ENCODE results near the gene PCDH15. TPM values are rescaled to one million over a fixed set of nuclear protein-coding genes. Genes with fewer than 3 reads are reported as not detected.

PCDH15 gene
- total and polyA plus RNA-seq, 7 experiments from 2014 or later = not detected

GRCh38 chr10:54319341-54319740 is 481.7 kb downstream of the PCDH15 start:
- no peaks in the 10 kb centered on the region for H3K27me3 Mint-ChIP-seq
- Histone ChIP-seq H3K36me3 (ENCODE audit: control insufficient read depth in 2 of 3, insufficient read depth in 3 of 3, low read length in 3 of 3) (no peaks in the 10 kb centered on the region), H3K4me3 (ENCODE audit: low read length) (no peak overlapping the region), H3K27ac (ENCODE audit: low read depth, low read length) (no peak overlapping the region), H3K9me3 (ENCODE audit: control insufficient read depth in 2 of 3, low read length in 3 of 3) (no peaks in the 10 kb centered on the region), H3K4me1 (ENCODE audit: control insufficient read depth in 2 of 2, insufficient read depth in 2 of 2, low read length in 2 of 2) (no peaks in the 10 kb centered on the region), H3K27me3 (ENCODE audit: control insufficient read depth in 2 of 2, insufficient read depth in 2 of 2, low read length in 2 of 2) (no peaks in the 10 kb centered on the region)
- no peak overlapping the region for H3K4me3 Mint-ChIP-seq
- no peak for ATAC-seq
- peaks cover 0 to 15% (median 4%) of the 10 kb centered on the region in 11 donors for H3K9me3 Mint-ChIP-seq
- DNase-seq = no peak
- H3K36me3 Mint-ChIP-seq = no peaks in the 10 kb centered on the region
- intact Hi-C loops (cut with micrococcal nuclease) = no loop called here
- peaks cover 0 to 2% (median 0%) of the 10 kb centered on the region in 7 donors for H3K4me1 Mint-ChIP-seq
- ChIA-PET CTCF (no interaction called here), POLR2A (no interaction called here)
- no peak overlapping the region for H3K27ac Mint-ChIP-seq

GRCh38 chr10:54318470-54318869 is 482.6 kb downstream of the PCDH15 start:
- intact Hi-C loops (cut with micrococcal nuclease) = no loop called here
- Histone ChIP-seq H3K9me3 (ENCODE audit: control insufficient read depth in 2 of 3, low read length in 3 of 3) (no peaks in the 10 kb centered on the region), H3K4me3 (ENCODE audit: low read length) (no peak overlapping the region), H3K27me3 (ENCODE audit: control insufficient read depth in 2 of 2, insufficient read depth in 2 of 2, low read length in 2 of 2) (no peaks in the 10 kb centered on the region), H3K27ac (ENCODE audit: low read depth, low read length) (no peak overlapping the region), H3K36me3 (ENCODE audit: control insufficient read depth in 2 of 3, insufficient read depth in 3 of 3, low read length in 3 of 3) (no peaks in the 10 kb centered on the region), H3K4me1 (ENCODE audit: control insufficient read depth in 2 of 2, insufficient read depth in 2 of 2, low read length in 2 of 2) (no peaks in the 10 kb centered on the region)
- Mint-ChIP-seq H3K4me3 (no peak overlapping the region), H3K9me3 (peaks cover 0 to 15% (median 4%) of the 10 kb centered on the region in 11 donors), H3K4me1 (peaks cover 0 to 2% (median 0%) of the 10 kb centered on the region in 7 donors), H3K27ac (no peak overlapping the region), H3K36me3 (no peaks in the 10 kb centered on the region), H3K27me3 (no peaks in the 10 kb centered on the region)
- ATAC-seq (no peak), DNase-seq (no peak)
- CTCF ChIA-PET = no interaction called here
- POLR2A ChIA-PET = no interaction called here

- DNase-seq (no peak), ATAC-seq (no peak)
- CTCF ChIA-PET = no interaction called here
- Mint-ChIP-seq H3K4me3 (no peak overlapping the region), H3K27ac (no peak overlapping the region), H3K36me3 (no peaks in the 10 kb centered on the region), H3K4me1 (no peaks in the 10 kb centered on the region), H3K27me3 (no peaks in the 10 kb centered on the region), H3K9me3 (peaks cover 0 to 21% (median 11%) of the 10 kb centered on the region in 11 donors)
- no peaks in the 10 kb centered on the region for H3K9me3 ChIP-seq (ENCODE audit: control insufficient read depth in 2 of 3, low read length in 3 of 3)
- H3K36me3 ChIP-seq (ENCODE audit: control insufficient read depth in 2 of 3, insufficient read depth in 3 of 3, low read length in 3 of 3) = no peaks in the 10 kb centered on the region
- POLR2A ChIA-PET = no interaction called here
- H3K27me3 ChIP-seq (ENCODE audit: control insufficient read depth in 2 of 2, insufficient read depth in 2 of 2, low read length in 2 of 2) = no peaks in the 10 kb centered on the region
- no peaks in the 10 kb centered on the region for H3K4me1 ChIP-seq (ENCODE audit: control insufficient read depth in 2 of 2, insufficient read depth in 2 of 2, low read length in 2 of 2)
- intact Hi-C loops (cut with micrococcal nuclease) = no loop called here
- H3K4me3 ChIP-seq (ENCODE audit: low read length) = no peak overlapping the region
- no peak overlapping the region for H3K27ac ChIP-seq (ENCODE audit: low read depth, low read length)
Measured at GRCh38 chr10:54314430-54314829, 486.6 kb downstream of the PCDH15 start.

- Mint-ChIP-seq H3K4me1 (no peaks in the 10 kb centered on the region), H3K27ac (no peak overlapping the region), H3K36me3 (no peaks in the 10 kb centered on the region), H3K27me3 (no peaks in the 10 kb centered on the region), H3K4me3 (no peak overlapping the region), H3K9me3 (peaks cover 0 to 13% (median 5%) of the 10 kb centered on the region in 11 donors)
- intact Hi-C loops (cut with micrococcal nuclease) = no loop called here
- H3K4me3 ChIP-seq (ENCODE audit: low read length) = no peak overlapping the region
- ChIA-PET POLR2A (no interaction called here), CTCF (no interaction called here)
- no peak overlapping the region for H3K27ac ChIP-seq (ENCODE audit: low read depth, low read length)
- no peaks in the 10 kb centered on the region for H3K27me3 ChIP-seq (ENCODE audit: control insufficient read depth in 2 of 2, insufficient read depth in 2 of 2, low read length in 2 of 2)
- H3K9me3 ChIP-seq (ENCODE audit: control insufficient read depth in 2 of 3, low read length in 3 of 3) = no peaks in the 10 kb centered on the region
- DNase-seq = no peak
- no peaks in the 10 kb centered on the region for H3K36me3 ChIP-seq (ENCODE audit: control insufficient read depth in 2 of 3, insufficient read depth in 3 of 3, low read length in 3 of 3)
- no peak for ATAC-seq
- H3K4me1 ChIP-seq (ENCODE audit: control insufficient read depth in 2 of 2, insufficient read depth in 2 of 2, low read length in 2 of 2) = no peaks in the 10 kb centered on the region
Measured at GRCh38 chr10:54284526-54285193, 516.4 kb downstream of the PCDH15 start.

GRCh38 chr10:54282012-54282411 is 519.0 kb downstream of the PCDH15 start:
- Histone ChIP-seq H3K27ac (ENCODE audit: low read depth, low read length) (no peak overlapping the region), H3K4me1 (ENCODE audit: control insufficient read depth in 2 of 2, insufficient read depth in 2 of 2, low read length in 2 of 2) (no peaks in the 10 kb centered on the region), H3K4me3 (ENCODE audit: low read length) (no peak overlapping the region), H3K27me3 (ENCODE audit: control insufficient read depth in 2 of 2, insufficient read depth in 2 of 2, low read length in 2 of 2) (no peaks in the 10 kb centered on the region), H3K36me3 (ENCODE audit: control insufficient read depth in 2 of 3, insufficient read depth in 3 of 3, low read length in 3 of 3) (no peaks in the 10 kb centered on the region), H3K9me3 (ENCODE audit: control insufficient read depth in 2 of 3, low read length in 3 of 3) (no peaks in the 10 kb centered on the region)
- ChIA-PET POLR2A (no interaction called here), CTCF (no interaction called here)
- Mint-ChIP-seq H3K27ac (no peak overlapping the region), H3K4me1 (no peaks in the 10 kb centered on the region), H3K27me3 (no peaks in the 10 kb centered on the region), H3K36me3 (no peaks in the 10 kb centered on the region), H3K4me3 (no peak overlapping the region), H3K9me3 (peaks cover 0 to 13% (median 0%) of the 10 kb centered on the region in 11 donors)
- ATAC-seq (no peak), DNase-seq (no peak)
- intact Hi-C loops (cut with micrococcal nuclease) = no loop called here

GRCh38 chr10:54266395-54266794 is 534.6 kb downstream of the PCDH15 start:
- CTCF ChIA-PET = no interaction called here
- no peak overlapping the region for H3K27ac ChIP-seq (ENCODE audit: low read depth, low read length)
- no peaks in the 10 kb centered on the region for H3K9me3 ChIP-seq (ENCODE audit: control insufficient read depth in 2 of 3, low read length in 3 of 3)
- DNase-seq (no peak), ATAC-seq (no peak)
- no peaks in the 10 kb centered on the region for H3K27me3 ChIP-seq (ENCODE audit: control insufficient read depth in 2 of 2, insufficient read depth in 2 of 2, low read length in 2 of 2)
- H3K4me1 ChIP-seq (ENCODE audit: control insufficient read depth in 2 of 2, insufficient read depth in 2 of 2, low read length in 2 of 2) = no peaks in the 10 kb centered on the region
- H3K9me3 Mint-ChIP-seq = peaks cover 1 to 30% (median 4%) of the 10 kb centered on the region in 11 donors
- no peaks in the 10 kb centered on the region for H3K36me3 Mint-ChIP-seq
- no peak overlapping the region for H3K4me3 ChIP-seq (ENCODE audit: low read length)
- intact Hi-C loops (cut with micrococcal nuclease) = no loop called here
- H3K36me3 ChIP-seq (ENCODE audit: control insufficient read depth in 2 of 3, insufficient read depth in 3 of 3, low read length in 3 of 3) = no peaks in the 10 kb centered on the region
- POLR2A ChIA-PET = no interaction called here
- no peak overlapping the region for H3K27ac Mint-ChIP-seq
- no peaks in the 10 kb centered on the region for H3K4me1 Mint-ChIP-seq
- no peak overlapping the region for H3K4me3 Mint-ChIP-seq
- H3K27me3 Mint-ChIP-seq = no peaks in the 10 kb centered on the region

GRCh38 chr10:54262726-54263125 is 538.3 kb downstream of the PCDH15 start:
- H3K4me3 Mint-ChIP-seq = no peak overlapping the region
- no peaks in the 10 kb centered on the region for H3K36me3 Mint-ChIP-seq
- DNase-seq (no peak), ATAC-seq (no peak)
- intact Hi-C loops (cut with micrococcal nuclease) = no loop called here
- CTCF ChIA-PET = no interaction called here
- Histone ChIP-seq H3K9me3 (ENCODE audit: control insufficient read depth in 2 of 3, low read length in 3 of 3) (no peaks in the 10 kb centered on the region), H3K27me3 (ENCODE audit: control insufficient read depth in 2 of 2, insufficient read depth in 2 of 2, low read length in 2 of 2) (no peaks in the 10 kb centered on the region), H3K27ac (ENCODE audit: low read depth, low read length) (no peak overlapping the region), H3K4me3 (ENCODE audit: low read length) (no peak overlapping the region), H3K36me3 (ENCODE audit: control insufficient read depth in 2 of 3, insufficient read depth in 3 of 3, low read length in 3 of 3) (no peaks in the 10 kb centered on the region), H3K4me1 (ENCODE audit: control insufficient read depth in 2 of 2, insufficient read depth in 2 of 2, low read length in 2 of 2) (no peaks in the 10 kb centered on the region)
- POLR2A ChIA-PET = no interaction called here
- peaks cover 0 to 16% (median 4%) of the 10 kb centered on the region in 11 donors for H3K9me3 Mint-ChIP-seq
- no peaks in the 10 kb centered on the region for H3K27me3 Mint-ChIP-seq
- no peak overlapping the region for H3K27ac Mint-ChIP-seq
- H3K4me1 Mint-ChIP-seq = no peaks in the 10 kb centered on the region
